KBM-7 (cell line): ENCODE data around the gene BCOR.
A peak's percentile ranks its signal among the peaks of the same experiment; 100 is the strongest.

Experiments used
- DNase-seq: peaks from one replicate; pipeline ENCODE4 v3.0.0-alpha.2; 2015
- in situ Hi-C: fragments of 300-500 bp; cut with MboI; formaldehyde crosslinking; loops from 2 replicates; pipeline ENCODE4 v1.14.3; 2020; ENCODE audit warnings: low sequenced_read_pairs, low pct_unique_long_range_greater_than_20kb, mixed read lengths

The BCOR gene

GRCh38 chrX:40074959-40075332 lies 22.8 kb downstream of the BCOR start:
- DNase-seq, result no peak
- in situ Hi-C loops, result no loop called here

GRCh38 chrX:40074080-40074958 lies 23.4 kb downstream of the BCOR start:
- no peak for DNase-seq
- in situ Hi-C loops, result no loop called here

GRCh38 chrX:40073439-40074054 lies 24.2 kb downstream of the BCOR start:
- in situ Hi-C loops, result no loop called here
- DNase-seq, result no peak

GRCh38 chrX:40072246-40072645 lies 25.5 kb downstream of the BCOR start:
- in situ Hi-C loops, result no loop called here
- DNase-seq, result no peak

- in situ Hi-C loops, result no loop called here
- peak; percentile 32 for DNase-seq
These were observed 29.7 kb downstream of the BCOR start for GRCh38 chrX:40068048-40068447.

- no peak for DNase-seq
- in situ Hi-C loops, result no loop called here
These were observed 31.1 kb downstream of the BCOR start for GRCh38 chrX:40066700-40067099.

GRCh38 chrX:40065296-40066046 lies 32.3 kb downstream of the BCOR start:
- in situ Hi-C loops, result no loop called here
- peak; percentile 51 for DNase-seq

GRCh38 chrX:40064055-40064597 lies 33.6 kb downstream of the BCOR start:
- DNase-seq, result no peak
- in situ Hi-C loops, result no loop called here

- no peak for DNase-seq
- in situ Hi-C loops, result no loop called here
These were observed 34.2 kb downstream of the BCOR start for GRCh38 chrX:40063555-40063954.

- in situ Hi-C loops, result no loop called here
These were observed 35.1 kb downstream of the BCOR start for GRCh38 chrX:40062525-40063155.

GRCh38 chrX:40061871-40062524 lies 35.8 kb downstream of the BCOR start:
- DNase-seq, result no peak
- in situ Hi-C loops, result no loop called here

More at GRCh38 chrX:40062525-40063155, 35.1 kb downstream of the BCOR start:
- no peak for DNase-seq

GRCh38 chrX:40061005-40061404 lies 36.8 kb downstream of the BCOR start:
- no peak for DNase-seq
- in situ Hi-C loops, result no loop called here

- DNase-seq, result no peak
- in situ Hi-C loops, result no loop called here
These were observed 37.4 kb downstream of the BCOR start for GRCh38 chrX:40060356-40060845.

- in situ Hi-C loops, result no loop called here
- DNase-seq, result no peak
These were observed 39.0 kb downstream of the BCOR start for GRCh38 chrX:40058719-40059118.

GRCh38 chrX:40057405-40057804 lies 40.4 kb downstream of the BCOR start:
- no peak for DNase-seq
- in situ Hi-C loops, result no loop called here

- DNase-seq, result no peak
- in situ Hi-C loops, result no loop called here
These were observed 41.3 kb downstream of the BCOR start for GRCh38 chrX:40056420-40056819.

- DNase-seq, result no peak
- in situ Hi-C loops, result no loop called here
These were observed 42.3 kb downstream of the BCOR start for GRCh38 chrX:40055495-40055894.

- DNase-seq, result no peak
These were observed 43.0 kb downstream of the BCOR start for GRCh38 chrX:40054793-40055192.

GRCh38 chrX:40050532-40050931 lies 47.2 kb downstream of the BCOR start:
- in situ Hi-C loops, result no loop called here
- no peak for DNase-seq

More at GRCh38 chrX:40054793-40055192, 43.0 kb downstream of the BCOR start:
- in situ Hi-C loops, result no loop called here
